HT1080 (cell line): Measurements from ENCODE around the gene IGF1R. TPM values are rescaled to one million over a fixed set of nuclear protein-coding genes. Genes with fewer than 3 reads are reported as not detected.

Source experiments
- DNase-seq: peaks from one replicate; pipeline ENCODE4 v3.0.0-alpha.2; 2015; ENCODE audit warnings: low read depth
- total RNA-seq: library from RNA; depleted of rRNA; stranded (reverse); fragments of >200 nt; shearing (Covaris generic); gene quantifications from 2 replicates; pipeline ENCODE4 v1.2.3, GENCODE V29; 2014

IGF1R gene
- total RNA-seq, 1 experiment from 2014 or later = 13.4 TPM

DNA sequence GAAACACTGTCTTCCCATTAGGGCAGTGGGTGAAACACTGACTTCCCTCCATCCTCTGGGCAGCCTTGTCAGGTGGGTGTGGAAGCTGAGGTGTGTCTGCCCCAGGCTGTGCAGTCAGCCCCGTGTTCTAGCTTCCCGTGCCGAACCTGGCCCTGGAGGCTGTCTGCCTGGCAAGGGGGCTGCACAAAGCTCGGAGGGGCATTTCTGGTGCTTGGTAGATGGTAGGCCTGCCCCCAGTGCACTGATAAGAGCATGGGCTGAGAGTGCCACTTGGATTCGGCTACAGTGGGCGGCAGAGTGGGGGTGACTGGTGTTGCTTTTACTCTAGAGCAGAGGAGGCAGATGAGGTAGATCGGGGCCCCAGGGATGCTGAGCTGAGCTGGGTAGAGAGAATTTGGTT, 21.3 kb downstream of the IGF1R start:
- DNase-seq = no peak

DNA sequence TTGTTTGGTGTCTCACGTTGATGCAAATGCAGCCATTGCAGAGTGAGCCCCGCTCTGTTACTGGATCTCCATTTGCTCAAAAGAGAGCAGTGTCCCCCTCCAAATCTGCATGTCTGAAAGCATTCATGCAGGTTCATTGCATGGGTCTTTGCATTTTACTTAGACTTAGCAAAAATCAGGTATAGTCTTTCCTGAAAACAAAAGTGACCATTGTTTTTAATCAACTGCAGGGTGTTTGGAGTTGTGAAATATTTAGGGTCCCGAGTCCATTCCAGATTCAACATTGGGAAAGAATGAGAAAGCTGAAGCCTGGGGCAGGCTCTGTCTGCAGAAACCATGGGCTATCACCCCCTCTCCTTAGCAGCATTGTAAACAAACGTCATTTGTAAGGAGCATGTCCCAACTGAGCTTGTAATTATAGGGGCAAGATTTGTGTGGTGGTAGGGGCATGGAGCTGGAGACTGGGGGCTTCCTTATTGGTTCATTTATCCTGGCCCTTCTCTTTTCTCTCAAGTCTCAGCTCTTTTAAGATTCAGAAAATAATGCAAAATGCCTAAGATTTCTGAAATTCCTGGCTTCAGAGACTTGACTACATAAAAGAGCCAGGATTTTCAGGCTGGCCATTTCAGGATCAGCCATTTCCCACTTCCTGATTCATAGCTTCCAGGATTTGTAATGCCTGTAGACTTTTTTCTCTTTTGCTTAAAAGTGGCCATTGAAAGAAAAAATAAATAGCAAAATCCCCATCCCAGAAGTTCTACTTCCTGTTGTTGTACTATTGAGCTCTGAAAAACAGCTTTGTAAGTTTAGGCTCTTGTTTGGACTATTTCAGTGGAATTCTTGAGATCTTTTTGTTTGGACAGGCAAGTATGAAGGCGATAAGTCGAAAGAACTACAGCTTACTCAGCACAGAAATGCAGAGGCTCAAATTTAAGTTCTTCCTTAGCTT, 23.0 kb downstream of the IGF1R start:
- no peak for DNase-seq

DNA sequence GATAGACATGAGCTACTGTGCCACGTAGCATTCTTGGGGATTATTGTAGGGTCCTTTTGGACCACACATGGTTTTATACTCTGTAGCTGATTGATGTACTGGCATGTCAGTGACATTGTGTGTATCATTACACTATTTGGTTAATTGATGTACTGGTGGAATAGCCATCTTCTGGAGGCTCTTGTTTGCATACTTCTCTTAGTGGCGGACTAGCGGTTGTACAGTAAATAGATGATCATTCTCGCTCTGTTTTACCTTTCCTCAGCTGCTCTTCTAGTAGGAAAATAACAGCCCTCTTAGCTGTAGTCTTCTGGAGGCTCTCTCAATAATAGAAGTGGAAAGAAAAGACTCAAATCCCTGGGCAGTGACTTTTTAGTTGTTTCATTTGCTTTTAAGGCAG, 24.8 kb downstream of the IGF1R start:
- no peak for DNase-seq

- DNase-seq = no peak
These were observed 26.0 kb downstream of the IGF1R start for GRCh38 chr15:98674336-98674735.

DNA sequence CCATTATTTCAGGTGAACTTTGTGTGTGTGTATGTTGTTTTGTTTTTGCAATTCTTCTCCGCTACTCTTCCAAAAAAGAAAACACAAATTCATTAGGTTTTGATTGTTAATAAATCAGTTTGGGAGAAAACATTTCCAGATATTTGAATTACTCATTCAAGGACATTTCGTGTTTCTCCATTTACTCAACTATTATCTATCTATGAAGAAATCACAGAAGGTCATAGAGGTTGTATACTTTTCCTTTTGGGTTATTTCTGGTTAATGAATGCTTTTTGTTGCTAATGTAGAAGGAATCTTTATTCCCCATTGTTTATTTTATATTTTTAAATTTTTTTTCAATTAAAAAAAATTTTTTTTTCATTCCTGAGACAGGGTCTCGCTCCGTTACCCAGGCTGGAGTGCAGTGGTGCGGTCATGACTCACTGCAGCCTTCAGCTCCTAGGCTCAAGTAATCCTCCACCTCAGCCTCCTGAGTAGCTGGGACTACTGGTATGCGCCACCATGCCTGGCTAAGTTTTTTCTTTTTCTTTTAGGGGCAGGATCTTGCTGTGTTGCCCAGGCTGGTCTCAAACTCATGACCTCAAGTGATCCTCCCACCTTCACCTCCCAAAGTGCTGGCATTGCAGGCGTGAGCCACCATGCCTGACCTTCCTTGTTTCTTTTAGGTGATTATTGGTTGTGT, 28.4 kb downstream of the IGF1R start:
- DNase-seq = no peak

DNA sequence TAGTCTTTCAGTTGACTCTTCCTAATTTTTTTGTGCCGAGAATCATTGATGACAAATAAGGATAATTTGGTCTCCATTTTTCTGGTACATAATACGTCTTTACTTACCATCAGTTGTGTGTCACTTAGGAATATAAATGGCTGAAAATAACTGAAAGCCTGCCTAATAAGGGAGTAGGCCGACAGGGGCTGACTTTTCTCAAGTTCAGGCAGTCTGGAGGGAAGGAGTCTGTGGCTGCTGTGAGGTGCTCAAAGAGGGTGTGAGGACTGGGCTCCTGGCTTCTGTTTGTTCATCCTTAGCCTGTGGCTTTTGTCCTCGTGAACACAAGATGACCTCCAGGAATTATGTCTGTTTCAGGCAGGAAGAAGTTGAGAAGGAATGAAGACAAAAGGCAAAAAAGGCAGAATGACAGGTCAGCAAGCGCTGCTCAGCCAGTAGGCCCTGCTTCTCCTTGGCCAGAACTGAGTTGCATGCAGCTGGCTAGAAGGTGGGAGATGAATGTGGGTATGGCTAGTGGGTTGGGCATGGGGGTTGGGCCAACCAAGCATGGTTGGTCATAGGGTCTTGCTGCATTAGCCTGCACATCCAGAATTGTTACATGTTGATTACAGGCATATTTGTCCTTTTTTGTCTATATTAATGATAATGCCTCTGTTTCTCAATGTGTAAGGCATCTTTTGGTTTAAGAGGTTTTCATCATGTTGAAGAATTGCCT, 29.2 kb downstream of the IGF1R start:
- no peak for DNase-seq

- DNase-seq = no peak
These were observed 30.1 kb downstream of the IGF1R start for GRCh38 chr15:98678484-98678883.

- DNase-seq = no peak
These were observed 32.7 kb downstream of the IGF1R start for GRCh38 chr15:98681061-98681460.

DNA sequence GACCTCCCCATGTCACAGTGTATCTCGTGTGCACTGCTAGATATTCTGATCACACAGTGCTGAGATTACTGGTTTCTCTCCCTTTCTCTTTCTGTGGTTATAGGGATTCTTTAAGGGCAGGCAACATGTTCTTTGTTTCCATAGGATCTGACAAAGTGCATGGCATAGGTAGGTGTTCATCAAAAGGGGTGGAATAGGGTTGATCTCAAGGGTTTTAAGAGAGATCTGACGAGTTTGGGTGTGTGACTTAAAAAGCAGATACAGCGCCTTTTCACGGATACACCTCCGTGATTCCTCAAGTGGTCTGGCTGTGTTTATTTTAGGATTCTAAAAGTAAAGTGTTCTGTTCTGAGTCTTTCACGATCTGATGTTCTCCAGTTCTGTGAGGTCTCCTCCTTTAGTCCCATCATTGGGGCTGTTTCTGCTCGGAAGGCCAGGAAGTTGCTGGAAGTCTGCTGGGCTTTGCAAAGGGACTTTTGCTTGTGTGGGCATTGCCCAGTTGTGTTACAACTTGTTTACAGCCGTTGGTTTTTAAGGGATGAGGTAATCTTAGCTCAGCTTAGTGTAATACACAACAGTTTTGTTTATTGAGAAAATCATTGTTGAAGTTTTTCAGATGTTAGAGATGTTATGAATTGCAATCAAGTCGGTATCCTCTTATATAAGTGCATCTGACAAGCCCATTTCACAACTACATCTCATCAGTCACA, 34.8 kb downstream of the IGF1R start:
- no peak for DNase-seq

GRCh38 chr15:98683831-98684230, 35.5 kb downstream of the IGF1R start:
- DNase-seq = no peak

DNA sequence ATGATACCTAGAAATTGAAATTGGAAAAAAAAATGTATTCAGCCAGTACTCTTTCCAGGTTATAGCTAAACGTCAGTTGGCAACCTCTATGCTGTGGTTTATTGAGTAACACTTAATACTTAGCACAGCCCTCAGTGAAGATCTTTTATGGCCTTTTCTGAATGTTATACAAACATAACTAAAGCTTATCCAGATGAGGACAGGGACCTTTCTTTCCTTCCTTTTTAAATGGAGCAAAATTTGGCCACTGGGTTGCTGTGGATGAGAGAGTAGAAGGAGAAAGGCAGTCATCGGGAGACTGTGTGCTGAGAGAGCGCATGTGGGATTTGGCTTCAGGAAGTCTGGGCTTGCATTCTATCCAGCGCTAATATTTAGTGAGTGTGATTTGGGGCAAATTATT, 36.1 kb downstream of the IGF1R start:
- no peak for DNase-seq

GRCh38 chr15:98684995-98685525, 36.7 kb downstream of the IGF1R start:
- DNase-seq = no peak

GRCh38 chr15:98686983-98687382, 38.6 kb downstream of the IGF1R start:
- no peak for DNase-seq

- DNase-seq = peak; percentile 60
These were observed 41.1 kb downstream of the IGF1R start for GRCh38 chr15:98689431-98689861.

GRCh38 chr15:98690272-98690950, 42.1 kb downstream of the IGF1R start:
- DNase-seq = no peak

DNA sequence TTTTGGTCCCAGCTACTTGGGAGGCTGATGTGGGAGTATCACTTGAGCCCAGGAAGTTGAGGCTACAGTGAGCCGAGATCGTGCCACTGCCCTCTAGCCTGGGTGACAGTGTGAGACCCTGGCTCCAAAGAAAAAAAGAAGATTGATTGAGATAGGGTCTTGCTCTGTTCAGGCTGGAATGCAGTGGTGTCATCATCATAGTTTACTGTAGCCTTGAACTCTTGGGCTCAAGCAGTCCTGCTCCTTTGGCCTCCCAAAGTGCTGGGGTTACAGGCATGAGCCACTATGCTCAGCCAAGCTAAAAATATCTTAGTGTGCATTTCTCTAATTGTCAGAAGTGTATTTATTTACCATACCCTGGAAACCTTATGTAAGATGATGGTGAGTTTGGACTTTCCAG, 43.9 kb downstream of the IGF1R start:
- DNase-seq = no peak

- DNase-seq = no peak
These were observed 45.8 kb downstream of the IGF1R start for GRCh38 chr15:98694161-98694560.

DNA sequence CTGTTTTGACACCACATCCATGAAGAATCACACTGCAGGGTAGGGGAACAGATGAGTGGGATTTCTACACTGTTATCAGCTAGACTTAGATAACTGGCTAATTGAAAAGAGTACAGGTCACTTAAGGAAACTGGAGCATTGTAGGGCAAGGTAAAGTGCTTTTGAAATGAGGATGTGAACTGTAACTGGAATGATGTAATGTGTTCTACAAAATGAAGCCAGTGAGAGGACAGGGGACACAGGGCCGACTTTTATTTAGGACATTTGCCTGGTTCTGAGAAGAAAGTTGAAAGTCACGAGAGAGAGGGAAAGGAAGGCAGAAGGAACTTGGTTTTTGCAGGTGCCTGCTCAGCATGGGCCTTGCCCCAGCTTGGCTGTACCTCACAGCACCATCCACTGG, 50.5 kb downstream of the IGF1R start:
- no peak for DNase-seq

- no peak for DNase-seq
These were observed 51.5 kb downstream of the IGF1R start for GRCh38 chr15:98699591-98700424.

DNA sequence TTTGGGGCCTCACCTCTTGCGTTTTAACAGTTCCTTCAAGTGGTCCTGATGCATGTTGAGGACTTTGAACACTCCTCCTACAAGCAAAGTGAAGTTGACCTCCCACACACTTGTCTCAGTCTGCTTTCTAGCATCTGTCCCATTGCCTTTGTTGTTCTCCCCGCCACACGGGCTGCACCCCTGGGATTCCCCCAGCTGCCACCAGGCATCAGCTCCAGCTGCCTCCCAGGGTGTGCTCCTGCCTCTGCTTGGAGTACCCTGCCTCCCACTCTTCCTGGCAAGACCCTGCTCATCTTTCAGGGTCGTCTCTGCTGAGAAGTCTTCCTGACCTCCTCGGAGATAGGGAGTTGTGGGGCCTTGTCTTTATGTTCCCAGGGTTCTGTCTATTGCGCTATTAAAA, 52.2 kb downstream of the IGF1R start:
- DNase-seq = no peak
